Parathyroid adenoma (tissue), 2 donors: ENCODE results near the gene FAM193B.

Source experiments
- H2AFZ ChIP-seq: fragments of 300-600 bp; sonication (generic); one replicate; pipeline ENCODE4 v1.7.0; 2017; ENCODE audit warnings: antibody characterized with exemption, mild to moderate bottlenecking
- H3K27ac ChIP-seq: fragments of 300-600 bp; sonication (generic); one replicate; pipeline ENCODE4 v1.7.0; 2017
- H3K27me3 ChIP-seq: fragments of 300-600 bp; sonication (generic); one replicate; pipeline ENCODE4 v1.7.0; 2017; ENCODE audit warnings: low read length; ENCODE audit not compliant: control insufficient read depth, insufficient read depth
- H3K36me3 ChIP-seq: fragments of 300-600 bp; sonication (generic); one replicate; pipeline ENCODE4 v1.7.0; 2017; ENCODE audit warnings: low read length; ENCODE audit not compliant: control insufficient read depth, insufficient read depth
- H3K4me1 ChIP-seq: fragments of 300-600 bp; sonication (generic); one replicate; pipeline ENCODE4 v1.7.0; 2017; ENCODE audit warnings: control low read depth
- H3K4me2 ChIP-seq: fragments of 300-600 bp; sonication (generic); one replicate; pipeline ENCODE4 v1.7.0; 2017; ENCODE audit warnings: low read length
- H3K4me3 ChIP-seq: fragments of 300-600 bp; sonication (generic); one replicate; pipeline ENCODE4 v1.7.0; 2017; ENCODE audit warnings: low read depth, low read length
- H3K79me2 ChIP-seq: fragments of 300-600 bp; sonication (generic); one replicate; pipeline ENCODE4 v1.7.0; 2017; ENCODE audit warnings: control low read depth
- H3K9ac ChIP-seq: fragments of 300-600 bp; sonication (generic); one replicate; pipeline ENCODE4 v1.7.0; 2017; ENCODE audit warnings: mild to moderate bottlenecking
- H3K9me3 ChIP-seq: fragments of 300-600 bp; sonication (generic); one replicate; pipeline ENCODE4 v1.7.0; 2017; ENCODE audit warnings: low read length; ENCODE audit not compliant: control insufficient read depth
- CTCF ChIP-seq: fragments of 300-600 bp; sonication (generic); IDR thresholded peaks from one replicate; pipeline ENCODE4 v1.7.0; 2017; ENCODE audit warnings: antibody characterized with exemption, mild to moderate bottlenecking
- donor health status: primary hyperparathyroidism.

FAM193B gene

DNA sequence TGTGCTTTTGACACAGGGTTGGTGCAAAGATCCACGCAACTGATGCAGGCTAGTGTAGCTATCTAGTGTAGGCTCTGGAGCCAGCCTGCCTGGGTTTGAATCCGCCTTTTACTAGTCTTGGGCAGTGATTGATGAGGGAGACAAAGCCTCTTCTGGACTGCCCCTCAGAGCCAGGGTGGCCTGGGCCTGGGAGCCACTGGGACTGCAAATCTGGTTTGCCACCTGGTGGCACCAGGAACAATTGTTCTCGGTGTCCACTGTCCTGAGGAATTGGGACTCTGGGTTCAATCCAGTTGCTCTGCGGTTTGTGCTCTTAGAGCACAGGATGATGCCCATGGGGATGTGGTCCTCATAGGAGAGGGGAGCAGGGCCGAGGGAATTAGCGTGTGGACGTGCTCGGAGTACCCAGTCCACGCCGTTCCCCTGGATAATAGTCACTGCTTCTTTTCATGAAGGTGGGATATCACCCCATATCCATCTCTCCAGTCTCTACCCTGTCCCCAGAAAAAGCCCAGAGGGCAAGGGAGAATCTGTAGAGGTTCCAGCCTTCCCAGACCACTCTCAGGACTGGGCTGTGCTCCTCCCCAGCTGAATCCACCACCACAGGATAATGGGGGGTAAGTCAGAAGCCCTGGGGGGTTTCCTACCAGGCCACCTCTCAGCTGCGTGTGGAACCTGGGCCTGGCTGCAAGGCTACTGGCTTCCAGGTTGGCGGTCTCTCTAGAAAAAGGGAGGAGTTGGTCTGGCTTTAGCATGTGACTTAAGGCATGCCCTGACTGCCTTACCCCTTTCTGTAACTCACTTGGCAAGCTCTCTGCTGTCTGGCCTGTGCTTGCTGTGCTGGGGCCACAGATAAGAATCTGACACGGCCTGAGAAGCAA lies 47.5 kb upstream of the FAM193B start:
- Histone ChIP-seq H3K27me3 (no peaks in the 10 kb centered on the region), H3K9me3 (no peaks in the 10 kb centered on the region), H3K9ac (no peak overlapping the region), H3K4me2 (peak overlapping the region; percentile 59), H3K27ac (peak overlapping the region; percentile 74), H3K79me2 (peaks cover 5% of the 10 kb centered on the region), H3K36me3 (no peaks in the 10 kb centered on the region), H3K4me3 (peak overlapping the region; percentile 38), H2AFZ (peak overlapping the region; percentile 30), H3K4me1 (peaks cover 18% of the 10 kb centered on the region)
- TF ChIP-seq CTCF, result peak; percentile 27

- Histone ChIP-seq H3K27ac (peak overlapping the region; percentile 74), H3K9me3 (no peaks in the 10 kb centered on the region), H3K4me1 (peaks cover 18% of the 10 kb centered on the region), H3K4me3 (no peak overlapping the region), H3K4me2 (peak overlapping the region; percentile 79), H3K36me3 (no peaks in the 10 kb centered on the region), H3K27me3 (no peaks in the 10 kb centered on the region), H3K79me2 (peaks cover 5% of the 10 kb centered on the region), H3K9ac (no peak overlapping the region), H2AFZ (no peak overlapping the region)
- no peak for TF ChIP-seq CTCF
These were observed 46.8 kb upstream of the FAM193B start for GRCh38 chr5:177601126-177601525.

DNA sequence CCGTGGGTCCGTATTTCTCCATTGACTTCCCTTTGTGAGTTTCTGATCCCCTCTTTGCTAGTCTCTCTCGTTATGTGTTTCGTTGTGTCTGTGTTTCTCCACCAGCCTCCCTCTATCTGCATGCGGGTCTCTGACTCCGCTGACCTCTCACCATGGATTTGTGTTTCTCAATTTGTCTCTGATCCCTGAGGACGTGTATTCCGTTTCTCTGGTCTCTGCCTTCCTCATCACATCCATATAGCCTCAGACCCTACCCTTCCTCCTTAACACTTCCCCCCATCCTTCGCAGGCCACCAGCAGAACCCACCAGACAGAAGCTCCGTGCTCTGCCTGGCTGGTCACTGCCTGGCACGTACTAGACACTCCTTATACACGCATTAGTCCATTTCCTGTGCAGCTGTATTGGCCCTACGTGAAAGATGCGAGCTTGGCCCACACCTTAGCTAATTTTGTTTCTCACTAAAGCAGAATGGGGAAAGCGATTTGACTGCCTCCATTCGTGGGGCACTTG lies 46.2 kb upstream of the FAM193B start:
- Histone ChIP-seq H3K79me2 (peaks cover 5% of the 10 kb centered on the region), H3K9me3 (no peaks in the 10 kb centered on the region), H2AFZ (peak overlapping the region; percentile 71), H3K4me2 (peak overlapping the region; percentile 79), H3K4me1 (peaks cover 18% of the 10 kb centered on the region), H3K36me3 (no peaks in the 10 kb centered on the region), H3K4me3 (peak overlapping the region; percentile 72), H3K27ac (peak overlapping the region; percentile 59), H3K9ac (peak overlapping the region; percentile 51), H3K27me3 (no peaks in the 10 kb centered on the region)
- TF ChIP-seq CTCF, result no peak

DNA sequence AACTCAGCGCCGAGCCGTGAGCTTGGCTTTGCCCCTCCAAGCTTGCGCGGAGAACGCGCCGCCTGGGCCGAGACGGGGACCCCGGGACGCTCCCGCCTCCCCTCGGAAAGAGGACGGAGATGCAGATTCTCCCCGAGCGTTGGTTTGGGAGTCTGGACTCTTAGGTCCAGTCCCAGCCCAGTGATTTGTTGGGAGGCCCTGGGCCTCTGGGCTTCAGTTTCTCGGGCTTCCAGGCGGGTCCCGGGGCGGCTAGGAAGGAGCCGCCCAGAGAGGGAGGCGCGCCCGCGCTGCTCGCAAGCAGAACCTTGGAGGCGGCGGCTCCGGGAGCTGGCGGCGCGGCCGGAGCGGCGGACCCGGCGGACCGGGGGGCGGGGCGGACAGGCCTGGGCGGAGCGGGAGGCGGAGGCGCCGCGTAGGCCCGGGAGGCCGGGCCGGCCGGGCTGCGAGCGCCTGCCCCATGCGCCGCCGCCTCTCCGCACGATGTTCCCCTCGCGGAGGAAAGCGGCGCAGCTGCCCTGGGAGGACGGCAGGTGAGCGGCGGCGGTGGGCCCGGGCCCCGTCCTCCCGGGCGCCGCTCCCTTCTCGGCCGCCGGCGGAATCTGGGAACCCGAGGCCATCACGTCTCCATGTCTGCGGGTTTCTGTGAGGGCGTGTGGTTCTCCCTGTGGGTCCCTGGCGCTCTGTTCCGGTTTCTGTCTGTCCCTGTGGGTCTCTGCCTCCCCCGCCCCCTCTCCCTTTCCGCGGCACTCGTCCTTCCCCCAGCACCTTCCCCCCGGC lies 45.6 kb upstream of the FAM193B start, which contains the start of gene B4GALT7:
TSS of gene B4GALT7 (plus strand) at position 402 of the 777 bp plus-strand sequence. CDS start at position 481, 79 bp downstream.
- peaks cover 5% of the 10 kb centered on the region for H3K79me2 ChIP-seq
- peak within 1 kb of the TSS; percentile 95 for H3K4me2 ChIP-seq
- no peaks in the 10 kb centered on the region for H3K9me3 ChIP-seq
- no peaks in the 10 kb centered on the region for H3K36me3 ChIP-seq
- peak within 1 kb of the TSS; percentile 81 for H3K4me3 ChIP-seq
- H3K27me3 ChIP-seq, result no peaks in the 10 kb centered on the region
- H3K27ac ChIP-seq, result peak within 1 kb of the TSS; percentile 76
- peak; percentile 6 for TF ChIP-seq CTCF
- peaks cover 18% of the 10 kb centered on the region for H3K4me1 ChIP-seq
- H3K9ac ChIP-seq, result peak within 1 kb of the TSS; percentile 51
- H2AFZ ChIP-seq, result peak within 1 kb of the TSS; percentile 99
